GM12878 (cell line): Measurements from ENCODE around the gene PTPRN2. TPM values are rescaled to one million over a fixed set of nuclear protein-coding genes. Genes with fewer than 3 reads are reported as not detected.

Experiments
- ATAC-seq: fragments of 200-7000 bp; cut with Tn5 transposase; 3 replicates; pipeline ENCODE4 v1.9.1; 2020; ENCODE audit warnings: mild to moderate bottlenecking, moderate library complexity
- BruUV-seq: library from RNA; stranded (reverse); fragments of 400-500 nt; replicated peaks from 2 replicates; lab custom pipeline; 2021; lab: Mats Ljungman, UMichigan
- CTCF ChIA-PET: fragments of 300-600 bp; sonication (Branson Sonifier 250); formaldehyde crosslinking; extraction: SDS; loops from one replicate; lab custom pipeline; 2021; ENCODE audit warnings: inconsistent platforms; lab: Yijun Ruan, JAX
- POLR2A ChIA-PET: fragments of 350-600 bp; formaldehyde crosslinking; extraction: SDS; loops from one replicate; lab custom pipeline; 2021; ENCODE audit warnings: inconsistent platforms; lab: Charles Lee
- RAD21 ChIA-PET: fragments of 300-600 bp; sonication (Branson Sonifier 250); formaldehyde crosslinking; loops from one replicate; lab custom pipeline; 2023; ENCODE audit warnings: antibody characterized with exemption; ENCODE audit not compliant: unreplicated experiment; lab: Charles Lee
- SMC1A ChIA-PET: fragments of 300-600 bp; sonication (Branson Sonifier 250); formaldehyde crosslinking; loops from one replicate; lab custom pipeline; 2023; ENCODE audit not compliant: unreplicated experiment, uncharacterized antibody; lab: Charles Lee
- DNase-seq: peaks from one replicate; pipeline ENCODE4 v3.0.0-alpha.2; 2011; ENCODE audit warnings: low read depth, low spot score
- FAIRE-seq: peaks from 3 replicates; lab custom pipeline; 2011; peaks lifted over from hg19 to GRCh38; lab: Jason Lieb, UNC
- H2AFZ ChIP-seq: 2 replicates; pipeline ENCODE4 v1.6.0; 2011; ENCODE audit warnings: low read depth, low read length, control low read depth; ENCODE audit not compliant: control insufficient read depth
- H3K27ac ChIP-seq: 2 replicates; pipeline ENCODE4 v1.5.1; 2011; ENCODE audit warnings: control low read depth; ENCODE audit not compliant: control insufficient read depth, insufficient read depth
- H3K27me3 ChIP-seq, 2 experiments: replicated peaks in 1 of 2; 2 replicates each; pipeline versions ENCODE4 v1.6.0 to v1.6.1; 2011; ENCODE audit warnings: low read length in 1 of 2; ENCODE audit not compliant: control insufficient read depth in 2 of 2, insufficient read depth in 2 of 2
- H3K36me3 ChIP-seq, 2 experiments: 2 replicates each; pipeline ENCODE4 v1.5.1; 2011; ENCODE audit warnings: low read length in 1 of 2; ENCODE audit not compliant: control insufficient read depth in 2 of 2, insufficient read depth in 2 of 2
- H3K4me1 ChIP-seq: 2 replicates; pipeline ENCODE4 v1.6.1; 2011; ENCODE audit warnings: mild to moderate bottlenecking, low read length, moderate library complexity, mixed read lengths; ENCODE audit not compliant: control insufficient read depth, insufficient read depth
- H3K4me2 ChIP-seq: 2 replicates; pipeline ENCODE4 v1.6.0; 2011; ENCODE audit warnings: control low read depth; ENCODE audit not compliant: control insufficient read depth, insufficient read depth
- H3K4me3 ChIP-seq: fragments of 200-600 bp; sonication (generic); 2 replicates; pipeline ENCODE4 v1.5.1; 2016
- H3K79me2 ChIP-seq: 2 replicates; pipeline ENCODE4 v1.6.0; 2011; ENCODE audit warnings: low read length; ENCODE audit not compliant: control insufficient read depth, insufficient read depth
- H3K9ac ChIP-seq: 2 replicates; pipeline ENCODE4 v1.8.0; 2011; ENCODE audit warnings: low read length, control low read depth, mixed read lengths; ENCODE audit not compliant: control insufficient read depth, insufficient read depth
- H3K9me3 ChIP-seq: replicated peaks from 3 replicates; pipeline ENCODE4 v1.5.1; 2011; ENCODE audit warnings: mild to moderate bottlenecking, low read length; ENCODE audit not compliant: control insufficient read depth, insufficient read depth
- H4K20me1 ChIP-seq: 2 replicates; pipeline ENCODE4 v1.6.0; 2011; ENCODE audit not compliant: control insufficient read depth, insufficient read depth
- BCLAF1 ChIP-seq: fragments of 450-650 bp; IDR thresholded peaks from 2 replicates; pipeline ENCODE4 v1.6.1; 2017; ENCODE audit warnings: antibody characterized with exemption, mild to moderate bottlenecking, moderate library complexity
- CHD4 ChIP-seq: fragments of 200-600 bp; sonication (generic); IDR thresholded peaks from 2 replicates; pipeline ENCODE4 v1.6.1; 2016; ENCODE audit warnings: mild to moderate bottlenecking
- CREB1 ChIP-seq: IDR thresholded peaks from 2 replicates; pipeline ENCODE4 v1.6.1; 2012; ENCODE audit warnings: low read depth, mild to moderate bottlenecking, inconsistent platforms
- EZH2 ChIP-seq: IDR thresholded peaks from 2 replicates; pipeline ENCODE4 v1.6.1; 2012; ENCODE audit warnings: low read depth, mild to moderate bottlenecking, control low read depth, inconsistent platforms, low read length, borderline replicate concordance; ENCODE audit not compliant: control insufficient read depth
- HCFC1 ChIP-seq: fragments of 150-350 bp; IDR thresholded peaks from 2 replicates; pipeline ENCODE4 v1.6.1; 2014; ENCODE audit warnings: low read length
- JUNB ChIP-seq: IDR thresholded peaks from 2 replicates; pipeline ENCODE4 v1.6.1; 2016; ENCODE audit warnings: antibody characterized with exemption, mild to moderate bottlenecking
- KDM1A ChIP-seq: fragments of 200-600 bp; sonication (generic); IDR thresholded peaks from 2 replicates; pipeline ENCODE4 v1.6.1; 2016; ENCODE audit warnings: borderline replicate concordance
- LARP7 ChIP-seq: fragments of 450-650 bp; IDR thresholded peaks from 2 replicates; pipeline ENCODE4 v1.6.1; 2017; ENCODE audit warnings: mild to moderate bottlenecking
- SMAD1 ChIP-seq: fragments of 450-650 bp; IDR thresholded peaks from 2 replicates; pipeline ENCODE4 v1.6.1; 2018; ENCODE audit warnings: mild to moderate bottlenecking, low read depth; ENCODE audit not compliant: partially characterized antibody
- SMAD5 ChIP-seq: IDR thresholded peaks from 2 replicates; pipeline ENCODE4 v1.6.1; 2016; ENCODE audit warnings: antibody characterized with exemption, low read depth
- SMC3 ChIP-seq: IDR thresholded peaks from 2 replicates; pipeline ENCODE4 v1.6.1; 2011; ENCODE audit warnings: low read length, improper control_type of control experiment, borderline replicate concordance
- WGBS: methylation state at CpG from one replicate; pipeline ENCODE4 v1.1.6; 2016; ENCODE audit warnings: low lambda C conversion rate; ENCODE audit not compliant: insufficient replicate concordance, insufficient coverage; ENCODE audit errors: missing lambda C conversion rate; 5-methylcytosine and 5-hydroxymethylcytosine counted together
- in situ Hi-C: fragments of 300-500 bp; cut with MboI; formaldehyde crosslinking; loops from 9 replicates; pipeline ENCODE4 v1.14.3; 2018; ENCODE audit warnings: mixed read lengths
- intact Hi-C: fragments of 100-400 bp; cut with micrococcal nuclease; formaldehyde crosslinking; loops from one replicate; pipeline ENCODE4 v1.14.2; 2022; ENCODE audit not compliant: unreplicated experiment
- polyA plus RNA-seq, 11 experiments: library from polyadenylated mRNA; depleted of rRNA in 4 of 11; unstranded in 6 of 11; stranded (reverse) in 5 of 11; fragments of >200 nt; fragmentation: Nextera tagmentation in 4 of 11; fragmentation: Illumina TruSeq in 1 of 11; extraction: Ambion mirVana in 4 of 11; extraction: Trizol in 1 of 11; gene quantifications; 1 replicate in 1 of 11; 2 replicates in 10 of 11; pipeline versions ENCODE4 v1.2.1 to v1.2.3, GENCODE V29; 2011 to 2016; ENCODE audit warnings: inconsistent platforms in 2 of 11, missing spikeins in 2 of 11, low read depth in 1 of 11
- total RNA-seq, 4 experiments: library from RNA; depleted of rRNA in 3 of 4; stranded (reverse); fragments of >200 nt in 3 of 4; fragmentation: Illumina TruSeq in 1 of 4; extraction: Trizol in 1 of 4; gene quantifications; 2 replicates each; pipeline versions ENCODE4 v1.2.1 to v1.2.3, GENCODE V29; 2013 to 2021
- TF ChIP-seq, protein P1 (sequence below): fragments of 150-350 bp; IDR thresholded peaks from 2 replicates; pipeline ENCODE4 v1.6.1; 2016; ENCODE audit warnings: low read depth, low read length
- TF ChIP-seq, protein P2 (sequence below): fragments of 450-650 bp; formaldehyde crosslinking; IDR thresholded peaks from 2 replicates; pipeline ENCODE4 v1.4.0; 2020; ENCODE audit warnings: mild to moderate bottlenecking, moderate library complexity

PTPRN2 gene
- total and polyA plus RNA-seq, 10 of the 15 experiments (the other 5 are each of a cell fraction or from before 2014, with no cell fraction given) = 5.4 TPM; not detected in 9

DNA sequence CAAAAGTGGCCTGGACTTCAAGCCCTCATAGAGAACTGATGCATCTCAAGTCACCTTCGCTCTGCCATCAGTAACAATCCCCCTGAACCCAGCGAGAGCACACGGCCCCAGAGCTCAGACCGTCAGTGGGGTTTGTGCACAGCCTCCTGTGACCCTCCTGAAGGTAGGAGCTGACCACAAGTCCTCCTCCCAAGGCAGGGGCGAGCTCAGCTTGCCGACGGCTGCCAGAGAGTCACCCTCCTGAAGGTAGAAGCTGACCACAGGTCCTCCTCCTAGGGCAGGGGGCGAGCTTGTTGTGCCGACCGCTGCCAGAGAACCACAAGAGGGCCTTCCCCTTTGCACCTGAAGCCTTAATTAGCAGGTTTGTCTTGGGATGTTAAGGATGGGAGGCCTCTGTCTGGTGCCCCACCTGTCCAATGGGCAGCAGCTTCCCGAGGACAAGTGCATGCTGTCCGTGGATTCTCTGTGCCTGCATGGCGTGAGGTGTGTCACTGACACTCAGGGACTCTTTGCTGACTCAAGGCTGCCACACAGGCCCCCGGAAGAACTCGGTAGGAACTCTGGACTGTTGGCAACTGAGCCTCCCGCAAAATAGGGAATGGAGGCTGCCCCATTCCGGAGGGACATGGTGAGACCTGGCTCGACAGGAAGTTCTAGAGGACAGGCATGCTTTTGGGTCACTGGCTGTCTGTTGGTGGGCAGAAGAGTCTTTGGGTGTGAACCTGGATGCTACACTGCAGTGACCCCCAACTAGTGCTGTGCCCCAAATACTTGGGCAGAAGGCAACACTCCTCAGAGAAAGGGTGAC, 763.4 kb downstream of the PTPRN2 start (continued):
- no peak for TF ChIP-seq BCLAF1
- no peak for TF ChIP-seq LARP7
- no peak for TF ChIP-seq SMAD5
- TF ChIP-seq, protein P1, sequence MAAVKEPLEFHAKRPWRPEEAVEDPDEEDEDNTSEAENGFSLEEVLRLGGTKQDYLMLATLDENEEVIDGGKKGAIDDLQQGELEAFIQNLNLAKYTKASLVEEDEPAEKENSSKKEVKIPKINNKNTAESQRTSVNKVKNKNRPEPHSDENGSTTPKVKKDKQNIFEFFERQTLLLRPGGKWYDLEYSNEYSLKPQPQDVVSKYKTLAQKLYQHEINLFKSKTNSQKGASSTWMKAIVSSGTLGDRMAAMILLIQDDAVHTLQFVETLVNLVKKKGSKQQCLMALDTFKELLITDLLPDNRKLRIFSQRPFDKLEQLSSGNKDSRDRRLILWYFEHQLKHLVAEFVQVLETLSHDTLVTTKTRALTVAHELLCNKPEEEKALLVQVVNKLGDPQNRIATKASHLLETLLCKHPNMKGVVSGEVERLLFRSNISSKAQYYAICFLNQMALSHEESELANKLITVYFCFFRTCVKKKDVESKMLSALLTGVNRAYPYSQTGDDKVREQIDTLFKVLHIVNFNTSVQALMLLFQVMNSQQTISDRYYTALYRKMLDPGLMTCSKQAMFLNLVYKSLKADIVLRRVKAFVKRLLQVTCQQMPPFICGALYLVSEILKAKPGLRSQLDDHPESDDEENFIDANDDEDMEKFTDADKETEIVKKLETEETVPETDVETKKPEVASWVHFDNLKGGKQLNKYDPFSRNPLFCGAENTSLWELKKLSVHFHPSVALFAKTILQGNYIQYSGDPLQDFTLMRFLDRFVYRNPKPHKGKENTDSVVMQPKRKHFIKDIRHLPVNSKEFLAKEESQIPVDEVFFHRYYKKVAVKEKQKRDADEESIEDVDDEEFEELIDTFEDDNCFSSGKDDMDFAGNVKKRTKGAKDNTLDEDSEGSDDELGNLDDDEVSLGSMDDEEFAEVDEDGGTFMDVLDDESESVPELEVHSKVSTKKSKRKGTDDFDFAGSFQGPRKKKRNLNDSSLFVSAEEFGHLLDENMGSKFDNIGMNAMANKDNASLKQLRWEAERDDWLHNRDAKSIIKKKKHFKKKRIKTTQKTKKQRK = no peak

DNA sequence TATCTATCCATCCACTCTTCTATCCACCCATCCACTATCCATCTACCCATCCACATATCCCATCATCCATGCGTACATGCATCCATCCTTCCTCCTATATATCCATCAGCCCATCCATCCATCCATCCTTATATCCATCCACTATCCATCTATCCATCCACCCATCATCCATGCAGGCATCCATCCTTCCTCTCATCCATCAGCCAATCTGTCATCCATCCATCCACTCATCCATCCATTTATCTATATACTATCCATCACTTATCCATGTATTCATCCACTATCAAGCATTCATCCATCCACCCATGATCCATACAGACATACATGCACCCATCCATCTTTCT, 765.0 kb downstream of the PTPRN2 start:
- no peaks in the 10 kb centered on the region for H4K20me1 ChIP-seq
- no TSS peak for BruUV-seq
- RAD21 ChIA-PET = no interaction called here
- FAIRE-seq = no peak
- no peak overlapping the region for H3K9ac ChIP-seq
- in situ Hi-C loops = no loop called here
- TF ChIP-seq CREB1 (no peak), KDM1A (no peak), JUNB (no peak), EZH2 (no peak), SMAD1 (no peak), HCFC1 (no peak), SMC3 (no peak), CHD4 (no peak)
- TF ChIP-seq, protein P2, sequence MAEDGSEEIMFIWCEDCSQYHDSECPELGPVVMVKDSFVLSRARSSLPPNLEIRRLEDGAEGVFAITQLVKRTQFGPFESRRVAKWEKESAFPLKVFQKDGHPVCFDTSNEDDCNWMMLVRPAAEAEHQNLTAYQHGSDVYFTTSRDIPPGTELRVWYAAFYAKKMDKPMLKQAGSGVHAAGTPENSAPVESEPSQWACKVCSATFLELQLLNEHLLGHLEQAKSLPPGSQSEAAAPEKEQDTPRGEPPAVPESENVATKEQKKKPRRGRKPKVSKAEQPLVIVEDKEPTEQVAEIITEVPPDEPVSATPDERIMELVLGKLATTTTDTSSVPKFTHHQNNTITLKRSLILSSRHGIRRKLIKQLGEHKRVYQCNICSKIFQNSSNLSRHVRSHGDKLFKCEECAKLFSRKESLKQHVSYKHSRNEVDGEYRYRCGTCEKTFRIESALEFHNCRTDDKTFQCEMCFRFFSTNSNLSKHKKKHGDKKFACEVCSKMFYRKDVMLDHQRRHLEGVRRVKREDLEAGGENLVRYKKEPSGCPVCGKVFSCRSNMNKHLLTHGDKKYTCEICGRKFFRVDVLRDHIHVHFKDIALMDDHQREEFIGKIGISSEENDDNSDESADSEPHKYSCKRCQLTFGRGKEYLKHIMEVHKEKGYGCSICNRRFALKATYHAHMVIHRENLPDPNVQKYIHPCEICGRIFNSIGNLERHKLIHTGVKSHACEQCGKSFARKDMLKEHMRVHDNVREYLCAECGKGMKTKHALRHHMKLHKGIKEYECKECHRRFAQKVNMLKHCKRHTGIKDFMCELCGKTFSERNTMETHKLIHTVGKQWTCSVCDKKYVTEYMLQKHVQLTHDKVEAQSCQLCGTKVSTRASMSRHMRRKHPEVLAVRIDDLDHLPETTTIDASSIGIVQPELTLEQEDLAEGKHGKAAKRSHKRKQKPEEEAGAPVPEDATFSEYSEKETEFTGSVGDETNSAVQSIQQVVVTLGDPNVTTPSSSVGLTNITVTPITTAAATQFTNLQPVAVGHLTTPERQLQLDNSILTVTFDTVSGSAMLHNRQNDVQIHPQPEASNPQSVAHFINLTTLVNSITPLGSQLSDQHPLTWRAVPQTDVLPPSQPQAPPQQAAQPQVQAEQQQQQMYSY (CRISPR knock-in tag) = no peak
- TF ChIP-seq, all 136 proteins: peak for 0
- Histone ChIP-seq H3K27ac (no peak overlapping the region), H3K4me2 (no peak overlapping the region), H3K4me3 (no peak overlapping the region), H3K9me3 (no peaks in the 10 kb centered on the region; the same call in 2 of the 3 replicates), H3K27me3 (no peaks in the 10 kb centered on the region), H3K4me1 (no peaks in the 10 kb centered on the region), H2AFZ (no peak overlapping the region), H3K79me2 (no peaks in the 10 kb centered on the region), H3K36me3 (no peaks in the 10 kb centered on the region; a peak in 1 of 4 replicates)
- WGBS = 10% methylated on average over 1 of the region's 1 CpG
- intact Hi-C loops = no loop called here
- SMC1A ChIA-PET = no interaction called here
- POLR2A ChIA-PET = no interaction called here
- CTCF ChIA-PET = no interaction called here
- DNase-seq (no peak), ATAC-seq (no peak)
